Lung (tissue), 12 donors: Measurements from ENCODE around the gene GABPB2. TPM values are rescaled to one million over a fixed set of nuclear protein-coding genes. Genes with fewer than 3 reads are reported as not detected.

Source experiments
- ATAC-seq: fragments of 200-7000 bp; cut with Tn5 transposase; one replicate; pipeline ENCODE4 v1.9.1; 2020; ENCODE audit warnings: moderate number of reproducible peaks; ENCODE audit not compliant: insufficient read depth, low FRiP score
- DNase-seq, 3 donors: peaks; one replicate each; pipeline ENCODE4 v3.0.0-alpha.2; 2013 to 2017
- H3K27ac ChIP-seq, 2 donors: one replicate each; pipeline ENCODE4 v1.5.1; 2013; ENCODE audit warnings: mild to moderate bottlenecking in 2 of 2, moderate library complexity in 2 of 2, control low read depth in 1 of 2, inconsistent platforms in 1 of 2, low read depth in 1 of 2, low read length in 1 of 2
- H3K27me3 ChIP-seq, 3 donors: one replicate each; pipeline ENCODE4 v1.5.1; 2013; ENCODE audit warnings: low read length in 2 of 3; ENCODE audit not compliant: control insufficient read depth in 3 of 3, insufficient read depth in 3 of 3
- H3K36me3 ChIP-seq, 4 donors: one replicate each; pipeline ENCODE4 v1.5.1; 2013; ENCODE audit warnings: low read length in 4 of 4, mild to moderate bottlenecking in 1 of 4, moderate library complexity in 1 of 4; ENCODE audit not compliant: control insufficient read depth in 4 of 4, insufficient read depth in 4 of 4
- H3K4me1 ChIP-seq, 5 donors: one replicate each; pipeline ENCODE4 v1.5.1; 2013; ENCODE audit warnings: low read length in 5 of 5, mild to moderate bottlenecking in 2 of 5, moderate library complexity in 1 of 5; ENCODE audit not compliant: control insufficient read depth in 5 of 5, insufficient read depth in 5 of 5
- H3K4me3 ChIP-seq: one replicate; pipeline ENCODE4 v1.5.1; 2013; ENCODE audit warnings: mild to moderate bottlenecking, control low read depth, moderate library complexity
- H3K9ac ChIP-seq, 2 donors: one replicate each; pipeline ENCODE4 v1.5.1; 2013; ENCODE audit warnings: low read length in 2 of 2, control low read depth in 1 of 2; ENCODE audit not compliant: insufficient read depth in 1 of 2
- H3K9me3 ChIP-seq, 4 donors: one replicate each; pipeline ENCODE4 v1.5.1; 2013; ENCODE audit warnings: low read length in 3 of 4, mild to moderate bottlenecking in 1 of 4, moderate library complexity in 1 of 4; ENCODE audit not compliant: control insufficient read depth in 4 of 4, insufficient read depth in 3 of 4
- WGBS, 2 donors: extraction: QIAGEN DNeasy Blood & Tissue Kit; methylation state at CpG; one replicate each; pipeline ENCODE4 v1.1.7; 2013; 5-methylcytosine and 5-hydroxymethylcytosine counted together
- polyA plus RNA-seq, 2 donors: library from polyadenylated mRNA; stranded (reverse); fragments of 200-250 nt; gene quantifications; one replicate each; pipeline ENCODE4 v1.2.1, GENCODE V29; 2013
- total RNA-seq, 2 donors: library from RNA; depleted of rRNA in 1 of 2; stranded (reverse); fragments of >200 nt in 1 of 2; gene quantifications; one replicate each; pipeline ENCODE4 v1.2.1, GENCODE V29; 2014 to 2021
- TF ChIP-seq, protein P1 (sequence below): IDR thresholded peaks from 2 replicates; pipeline ENCODE4 v1.5.1; 2012; ENCODE audit warnings: mild to moderate bottlenecking; ENCODE audit errors: control extremely low read depth, extremely low read depth
- donor health status: control.
- donor health status: control.
- donor health status: Bipolar disorder and iron deficiency.
- donor health status: healthy.
- donor health status: DM: yes; HTN: yes; CAD: no.

Gene GABPB2
- total and polyA plus RNA-seq, 4 donors: 4.4 to 16.0 (median 7.8) TPM

- ATAC-seq (no peak), DNase-seq (peak in 1 of 3 donors; percentile 49)
- Histone ChIP-seq H3K9me3 (no peaks in the 10 kb centered on the region), H3K36me3 (peaks cover 0 to 3% (median under 1%) of the 10 kb centered on the region in 4 donors), H3K4me1 (peaks cover 3 to 31% (median 8%) of the 10 kb centered on the region in 5 donors), H3K9ac (peak overlapping the region in 1 of 2 donors; percentile 34), H3K27me3 (no peaks in the 10 kb centered on the region), H3K27ac (no peak overlapping the region), H3K4me3 (no peak overlapping the region)
- TF ChIP-seq, protein P1, sequence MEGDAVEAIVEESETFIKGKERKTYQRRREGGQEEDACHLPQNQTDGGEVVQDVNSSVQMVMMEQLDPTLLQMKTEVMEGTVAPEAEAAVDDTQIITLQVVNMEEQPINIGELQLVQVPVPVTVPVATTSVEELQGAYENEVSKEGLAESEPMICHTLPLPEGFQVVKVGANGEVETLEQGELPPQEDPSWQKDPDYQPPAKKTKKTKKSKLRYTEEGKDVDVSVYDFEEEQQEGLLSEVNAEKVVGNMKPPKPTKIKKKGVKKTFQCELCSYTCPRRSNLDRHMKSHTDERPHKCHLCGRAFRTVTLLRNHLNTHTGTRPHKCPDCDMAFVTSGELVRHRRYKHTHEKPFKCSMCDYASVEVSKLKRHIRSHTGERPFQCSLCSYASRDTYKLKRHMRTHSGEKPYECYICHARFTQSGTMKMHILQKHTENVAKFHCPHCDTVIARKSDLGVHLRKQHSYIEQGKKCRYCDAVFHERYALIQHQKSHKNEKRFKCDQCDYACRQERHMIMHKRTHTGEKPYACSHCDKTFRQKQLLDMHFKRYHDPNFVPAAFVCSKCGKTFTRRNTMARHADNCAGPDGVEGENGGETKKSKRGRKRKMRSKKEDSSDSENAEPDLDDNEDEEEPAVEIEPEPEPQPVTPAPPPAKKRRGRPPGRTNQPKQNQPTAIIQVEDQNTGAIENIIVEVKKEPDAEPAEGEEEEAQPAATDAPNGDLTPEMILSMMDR: no peak
- 79 to 91% methylated on average over 2 of the region's 2 CpGs for WGBS, 2 donors
These were observed 8.9 kb upstream of the GABPB2 start for GRCh38 chr1:151061704-151062103.

DNA sequence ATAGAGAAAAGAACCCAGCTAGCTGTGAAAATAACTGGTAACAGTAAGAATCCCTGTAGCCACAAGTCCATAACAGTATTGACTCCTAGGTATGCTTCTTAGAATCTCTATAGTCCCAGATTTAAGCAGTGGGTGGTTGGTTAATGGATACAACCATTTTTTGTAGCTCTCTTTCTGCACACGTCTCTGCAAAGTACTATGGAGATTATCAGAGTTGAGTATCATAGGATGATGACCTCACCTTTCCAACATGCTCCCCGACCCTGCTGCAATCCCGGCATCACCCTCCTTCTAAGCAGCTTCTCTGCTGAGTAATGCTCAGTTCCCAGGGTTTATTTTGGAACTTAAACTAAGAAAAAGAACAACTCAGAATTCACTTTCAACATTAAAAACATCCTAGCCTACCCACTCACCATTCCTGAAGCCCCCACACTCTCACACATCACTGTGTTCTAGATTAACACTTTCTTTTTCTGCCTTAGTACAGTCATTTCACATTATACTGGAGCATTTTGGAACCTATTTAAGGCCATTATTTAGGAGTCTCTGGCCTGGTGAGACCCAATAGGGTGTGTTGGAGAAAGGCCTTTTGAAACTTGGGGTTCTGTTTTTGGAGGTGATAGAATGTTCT, 7.7 kb upstream of the GABPB2 start:
- WGBS, 2 donors: 78 to 82% methylated on average over 3 of the region's 3 CpGs

DNA sequence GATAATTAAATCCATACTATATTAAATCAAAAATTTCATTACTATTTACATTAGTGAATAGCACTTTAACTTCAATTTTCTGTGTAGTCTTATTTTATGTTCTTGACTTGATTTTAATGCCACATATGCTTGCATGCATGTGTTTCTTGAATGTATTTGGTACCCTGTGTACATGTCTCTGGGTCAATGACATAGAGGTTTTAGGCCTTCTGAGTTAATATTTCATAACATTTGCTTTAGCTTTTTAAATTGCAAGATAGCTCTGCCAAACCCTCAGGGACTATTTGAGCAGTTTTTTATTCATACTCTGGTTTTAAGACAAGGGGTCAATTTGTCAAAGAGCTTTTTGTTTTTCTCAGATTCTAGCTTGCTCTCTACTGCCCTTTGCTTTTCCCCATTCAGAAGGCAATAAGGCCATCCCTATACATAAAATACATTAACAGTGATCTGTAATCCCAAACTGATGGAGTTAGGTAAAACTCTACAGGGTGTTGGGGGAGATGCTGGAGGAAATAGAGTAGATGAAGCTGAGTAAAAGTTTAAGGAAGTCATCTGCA, 5.4 kb upstream of the GABPB2 start:
- Histone ChIP-seq H3K4me1 (peaks cover 0 to 20% (median 0%) of the 10 kb centered on the region in 5 donors), H3K27me3 (no peaks in the 10 kb centered on the region), H3K9ac (no peak overlapping the region), H3K4me3 (no peak overlapping the region), H3K9me3 (no peaks in the 10 kb centered on the region), H3K36me3 (peaks cover 0 to 6% (median 0%) of the 10 kb centered on the region in 4 donors), H3K27ac (no peak overlapping the region)
- DNase-seq (no peak), ATAC-seq (no peak)
- TF ChIP-seq, protein P1: no peak

More for the DNA sequence above, 7.7 kb upstream of the GABPB2 start:
- TF ChIP-seq, protein P1: no peak
- ATAC-seq: no peak
- Histone ChIP-seq H3K9ac (no peak overlapping the region), H3K27ac (no peak overlapping the region), H3K4me3 (no peak overlapping the region), H3K36me3 (peaks cover 0 to 6% (median 0%) of the 10 kb centered on the region in 4 donors), H3K9me3 (no peaks in the 10 kb centered on the region), H3K4me1 (peaks cover 0 to 22% (median 5%) of the 10 kb centered on the region in 5 donors), H3K27me3 (no peaks in the 10 kb centered on the region)
- no peak for DNase-seq
